GM12878 (cell line): Measurements from ENCODE around the gene CXADR. TPM values are rescaled to one million over a fixed set of nuclear protein-coding genes. Genes with fewer than 3 reads are reported as not detected.

Experiments
- ATAC-seq: fragments of 200-7000 bp; cut with Tn5 transposase; 3 replicates; pipeline ENCODE4 v1.9.1; 2020; ENCODE audit warnings: mild to moderate bottlenecking, moderate library complexity
- BruUV-seq: library from RNA; stranded (reverse); fragments of 400-500 nt; replicated peaks from 2 replicates; lab custom pipeline; 2021; lab: Mats Ljungman, UMichigan
- CTCF ChIA-PET: fragments of 300-600 bp; sonication (Branson Sonifier 250); formaldehyde crosslinking; extraction: SDS; loops from one replicate; lab custom pipeline; 2021; ENCODE audit warnings: inconsistent platforms; lab: Yijun Ruan, JAX
- POLR2A ChIA-PET: fragments of 350-600 bp; formaldehyde crosslinking; extraction: SDS; loops from one replicate; lab custom pipeline; 2021; ENCODE audit warnings: inconsistent platforms; lab: Charles Lee
- RAD21 ChIA-PET: fragments of 300-600 bp; sonication (Branson Sonifier 250); formaldehyde crosslinking; loops from one replicate; lab custom pipeline; 2023; ENCODE audit warnings: antibody characterized with exemption; ENCODE audit not compliant: unreplicated experiment; lab: Charles Lee
- SMC1A ChIA-PET: fragments of 300-600 bp; sonication (Branson Sonifier 250); formaldehyde crosslinking; loops from one replicate; lab custom pipeline; 2023; ENCODE audit not compliant: unreplicated experiment, uncharacterized antibody; lab: Charles Lee
- DNase-seq: peaks from one replicate; pipeline ENCODE4 v3.0.0-alpha.2; 2011; ENCODE audit warnings: low read depth, low spot score
- FAIRE-seq: peaks from 3 replicates; lab custom pipeline; 2011; peaks lifted over from hg19 to GRCh38; lab: Jason Lieb, UNC
- H2AFZ ChIP-seq: 2 replicates; pipeline ENCODE4 v1.6.0; 2011; ENCODE audit warnings: low read depth, low read length, control low read depth; ENCODE audit not compliant: control insufficient read depth
- H3K27ac ChIP-seq: 2 replicates; pipeline ENCODE4 v1.5.1; 2011; ENCODE audit warnings: control low read depth; ENCODE audit not compliant: control insufficient read depth, insufficient read depth
- H3K27me3 ChIP-seq, 2 experiments: replicated peaks in 1 of 2; 2 replicates each; pipeline versions ENCODE4 v1.6.0 to v1.6.1; 2011; ENCODE audit warnings: low read length in 1 of 2; ENCODE audit not compliant: control insufficient read depth in 2 of 2, insufficient read depth in 2 of 2
- H3K36me3 ChIP-seq, 2 experiments: 2 replicates each; pipeline ENCODE4 v1.5.1; 2011; ENCODE audit warnings: low read length in 1 of 2; ENCODE audit not compliant: control insufficient read depth in 2 of 2, insufficient read depth in 2 of 2
- H3K4me1 ChIP-seq: 2 replicates; pipeline ENCODE4 v1.6.1; 2011; ENCODE audit warnings: mild to moderate bottlenecking, low read length, moderate library complexity, mixed read lengths; ENCODE audit not compliant: control insufficient read depth, insufficient read depth
- H3K4me2 ChIP-seq: 2 replicates; pipeline ENCODE4 v1.6.0; 2011; ENCODE audit warnings: control low read depth; ENCODE audit not compliant: control insufficient read depth, insufficient read depth
- H3K4me3 ChIP-seq: fragments of 200-600 bp; sonication (generic); 2 replicates; pipeline ENCODE4 v1.5.1; 2016
- H3K79me2 ChIP-seq: 2 replicates; pipeline ENCODE4 v1.6.0; 2011; ENCODE audit warnings: low read length; ENCODE audit not compliant: control insufficient read depth, insufficient read depth
- H3K9ac ChIP-seq: 2 replicates; pipeline ENCODE4 v1.8.0; 2011; ENCODE audit warnings: low read length, control low read depth, mixed read lengths; ENCODE audit not compliant: control insufficient read depth, insufficient read depth
- H3K9me3 ChIP-seq: replicated peaks from 3 replicates; pipeline ENCODE4 v1.5.1; 2011; ENCODE audit warnings: mild to moderate bottlenecking, low read length; ENCODE audit not compliant: control insufficient read depth, insufficient read depth
- H4K20me1 ChIP-seq: 2 replicates; pipeline ENCODE4 v1.6.0; 2011; ENCODE audit not compliant: control insufficient read depth, insufficient read depth
- ATF7 ChIP-seq: fragments of 450-650 bp; IDR thresholded peaks from 2 replicates; pipeline ENCODE4 v1.6.1; 2016; ENCODE audit warnings: low read depth, mild to moderate bottlenecking
- BACH1 ChIP-seq: fragments of 450-650 bp; IDR thresholded peaks from 2 replicates; pipeline ENCODE4 v1.6.1; 2017; ENCODE audit warnings: mild to moderate bottlenecking, borderline replicate concordance
- CHD1 ChIP-seq: IDR thresholded peaks from 2 replicates; pipeline ENCODE4 v1.6.1; 2012; ENCODE audit warnings: low read depth, low read length, improper control_type of control experiment
- CREB1 ChIP-seq: IDR thresholded peaks from 2 replicates; pipeline ENCODE4 v1.6.1; 2012; ENCODE audit warnings: low read depth, mild to moderate bottlenecking, inconsistent platforms
- CREM ChIP-seq: IDR thresholded peaks from 2 replicates; pipeline ENCODE4 v1.6.1; 2014; ENCODE audit warnings: antibody characterized with exemption, low read depth
- EED ChIP-seq: sonication (generic); IDR thresholded peaks from 2 replicates; pipeline ENCODE4 v1.6.1; 2016; ENCODE audit warnings: antibody characterized with exemption, low read depth
- HDGF ChIP-seq: fragments of 450-650 bp; IDR thresholded peaks from 2 replicates; pipeline ENCODE4 v1.6.1; 2016; ENCODE audit warnings: antibody characterized with exemption
- JUND ChIP-seq: IDR thresholded peaks from 2 replicates; pipeline ENCODE4 v1.6.1; 2012; ENCODE audit warnings: low read depth, mild to moderate bottlenecking, low read length, improper control_type of control experiment, moderate library complexity
- MEF2A ChIP-seq: IDR thresholded peaks from 2 replicates; pipeline ENCODE4 v1.6.1; 2011; ENCODE audit warnings: low read depth, mild to moderate bottlenecking, low read length, moderate library complexity; ENCODE audit not compliant: insufficient read depth
- NBN ChIP-seq: fragments of 450-650 bp; IDR thresholded peaks from 2 replicates; pipeline ENCODE4 v1.6.1; 2016
- POLR2A ChIP-seq: IDR thresholded peaks from 2 replicates; pipeline ENCODE4 v1.6.1; 2011; ENCODE audit warnings: low read depth, mild to moderate bottlenecking, low read length
- RFX5 ChIP-seq: IDR thresholded peaks from 2 replicates; pipeline ENCODE4 v1.6.1; 2011; ENCODE audit warnings: low read depth, low read length, improper control_type of control experiment
- RUNX3 ChIP-seq: IDR thresholded peaks from 2 replicates; pipeline ENCODE4 v1.6.1; 2012; ENCODE audit warnings: low read length, inconsistent platforms
- USF2 ChIP-seq: IDR thresholded peaks from 2 replicates; pipeline ENCODE4 v1.6.1; 2011; ENCODE audit warnings: low read depth, low read length, improper control_type of control experiment, borderline replicate concordance
- ZBTB11 ChIP-seq: fragments of 450-650 bp; formaldehyde crosslinking; IDR thresholded peaks from 2 replicates; pipeline ENCODE4 v1.5.0; 2022; ENCODE audit warnings: mild to moderate bottlenecking, missing genetic modification characterization
- WGBS: methylation state at CpG from one replicate; pipeline ENCODE4 v1.1.6; 2016; ENCODE audit warnings: low lambda C conversion rate; ENCODE audit not compliant: insufficient replicate concordance, insufficient coverage; ENCODE audit errors: missing lambda C conversion rate; 5-methylcytosine and 5-hydroxymethylcytosine counted together
- in situ Hi-C: fragments of 300-500 bp; cut with MboI; formaldehyde crosslinking; loops from 9 replicates; pipeline ENCODE4 v1.14.3; 2018; ENCODE audit warnings: mixed read lengths
- intact Hi-C: fragments of 100-400 bp; cut with micrococcal nuclease; formaldehyde crosslinking; loops from one replicate; pipeline ENCODE4 v1.14.2; 2022; ENCODE audit not compliant: unreplicated experiment
- polyA plus RNA-seq, 11 experiments: library from polyadenylated mRNA; depleted of rRNA in 4 of 11; unstranded in 6 of 11; stranded (reverse) in 5 of 11; fragments of >200 nt; fragmentation: Nextera tagmentation in 4 of 11; fragmentation: Illumina TruSeq in 1 of 11; extraction: Ambion mirVana in 4 of 11; extraction: Trizol in 1 of 11; gene quantifications; 1 replicate in 1 of 11; 2 replicates in 10 of 11; pipeline versions ENCODE4 v1.2.1 to v1.2.3, GENCODE V29; 2011 to 2016; ENCODE audit warnings: inconsistent platforms in 2 of 11, missing spikeins in 2 of 11, low read depth in 1 of 11
- total RNA-seq, 4 experiments: library from RNA; depleted of rRNA in 3 of 4; stranded (reverse); fragments of >200 nt in 3 of 4; fragmentation: Illumina TruSeq in 1 of 4; extraction: Trizol in 1 of 4; gene quantifications; 2 replicates each; pipeline versions ENCODE4 v1.2.1 to v1.2.3, GENCODE V29; 2013 to 2021
- TF ChIP-seq, protein P1 (sequence below): fragments of 450-650 bp; IDR thresholded peaks from 2 replicates; pipeline ENCODE4 v1.6.1; 2017; ENCODE audit warnings: low read depth, mild to moderate bottlenecking, moderate library complexity

CXADR gene
- total and polyA plus RNA-seq, 10 of the 15 experiments (the other 5 are each of a cell fraction or from before 2014, with no cell fraction given) = 0.01 to 0.64 (median 0.13) TPM

- in situ Hi-C loops = loop anchor here (5.0 to 25.0 kb wide), 2 partner anchors 171 to 1874 kb away; partner anchors contain the start of gene USP25
- TF ChIP-seq EED (peak; percentile 29; the same call in 1 of the 2 replicates), ZBTB11 (CRISPR knock-in tag) (0 out of 2 replicates have a peak, but pooled peaks have one; percentile 11), CREB1 (peak; percentile 89), POLR2A (0 out of 2 replicates have a peak, but pooled peaks have one; percentile 48), RFX5 (no peak), USF2 (no peak), MEF2A (0 out of 2 replicates have a peak, but pooled peaks have one; percentile 32), CHD1 (no peak), JUND (peak; percentile 94), HDGF (peak; percentile 28; the same call in 1 of the 2 replicates), NBN (peak; percentile 91), ATF7 (peak; percentile 99), CREM (peak; percentile 92), RUNX3 (peak; percentile 45), BACH1 (peak; percentile 49; the same call in 1 of the 2 replicates)
- TF ChIP-seq, protein P1, sequence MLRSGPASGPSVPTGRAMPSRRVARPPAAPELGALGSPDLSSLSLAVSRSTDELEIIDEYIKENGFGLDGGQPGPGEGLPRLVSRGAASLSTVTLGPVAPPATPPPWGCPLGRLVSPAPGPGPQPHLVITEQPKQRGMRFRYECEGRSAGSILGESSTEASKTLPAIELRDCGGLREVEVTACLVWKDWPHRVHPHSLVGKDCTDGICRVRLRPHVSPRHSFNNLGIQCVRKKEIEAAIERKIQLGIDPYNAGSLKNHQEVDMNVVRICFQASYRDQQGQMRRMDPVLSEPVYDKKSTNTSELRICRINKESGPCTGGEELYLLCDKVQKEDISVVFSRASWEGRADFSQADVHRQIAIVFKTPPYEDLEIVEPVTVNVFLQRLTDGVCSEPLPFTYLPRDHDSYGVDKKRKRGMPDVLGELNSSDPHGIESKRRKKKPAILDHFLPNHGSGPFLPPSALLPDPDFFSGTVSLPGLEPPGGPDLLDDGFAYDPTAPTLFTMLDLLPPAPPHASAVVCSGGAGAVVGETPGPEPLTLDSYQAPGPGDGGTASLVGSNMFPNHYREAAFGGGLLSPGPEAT = peak; percentile 48; the same call in 1 of the 2 replicates
These were observed 98.7 kb downstream of the CXADR start for GRCh38 chr21:17611414-17612022.

More at GRCh38 chr21:17611414-17612022, 98.7 kb downstream of the CXADR start:
- peak; percentile 68 for ATAC-seq
- TSS peak; percentile 99 for BruUV-seq
- Histone ChIP-seq H3K79me2 (peaks cover 59% of the 10 kb centered on the region), H3K9ac (peak overlapping the region; percentile 93), H3K4me2 (peak overlapping the region; percentile 90), H3K4me3 (peak overlapping the region; percentile 100), H3K36me3 (peaks cover 0 to 10% of the 10 kb centered on the region in 2 experiments; a peak in 2 of 4 replicates), H2AFZ (peak overlapping the region; percentile 53), H3K27ac (peak overlapping the region; percentile 70), H3K9me3 (no peaks in the 10 kb centered on the region), H4K20me1 (no peaks in the 10 kb centered on the region), H3K4me1 (peaks cover 4% of the 10 kb centered on the region), H3K27me3 (no peaks in the 10 kb centered on the region)
- no peak for FAIRE-seq
- ChIA-PET POLR2A (interaction anchor here (0.7 to 1.2 kb wide), 3 partner anchors 13 to 170 kb away, joined by 3 to 4 read pairs (median 3); no protein-coding TSS in a partner anchor), RAD21 (no interaction called here), CTCF (interaction anchor here (1.9 to 4.0 kb wide), 2 partner anchors 10 to 13 kb away, joined by 9 to 17 read pairs; no protein-coding TSS in a partner anchor), SMC1A (interaction anchor here (1.4 to 3.9 kb wide), 2 partner anchors 12 to 207 kb away, joined by 4 to 41 read pairs; no protein-coding TSS in a partner anchor)
- DNase-seq = peak; percentile 59
- WGBS = under 1% methylated on average over 26 of the region's 26 CpGs
- intact Hi-C loops = loop anchor here (2.0 to 10.0 kb wide), 3 partner anchors 171 to 237 kb away; partner anchors contain the start of gene C21orf91
